ENCODE measurements around the gene BMP10.

DNA sequence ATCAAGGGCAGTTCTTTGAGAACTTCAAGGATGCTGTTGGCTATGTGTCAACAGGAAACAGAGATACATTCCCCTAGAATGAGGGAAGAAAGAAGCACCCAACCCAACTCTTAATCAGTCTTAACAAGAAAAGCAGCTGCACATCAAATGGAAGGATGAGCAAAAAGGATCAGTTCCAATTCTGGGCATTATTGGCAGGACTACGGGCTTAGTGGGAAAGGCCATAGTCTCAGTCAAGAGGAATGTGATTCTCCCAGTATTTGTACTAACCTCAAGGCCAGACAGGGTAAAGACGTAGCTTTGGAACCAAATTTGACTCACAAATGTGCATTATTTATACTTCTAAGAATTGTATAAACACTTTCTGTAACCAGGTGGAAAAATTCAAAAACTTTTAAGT is 18.2 kb downstream of the BMP10 start:
- TF ChIP-seq, protein P1, sequence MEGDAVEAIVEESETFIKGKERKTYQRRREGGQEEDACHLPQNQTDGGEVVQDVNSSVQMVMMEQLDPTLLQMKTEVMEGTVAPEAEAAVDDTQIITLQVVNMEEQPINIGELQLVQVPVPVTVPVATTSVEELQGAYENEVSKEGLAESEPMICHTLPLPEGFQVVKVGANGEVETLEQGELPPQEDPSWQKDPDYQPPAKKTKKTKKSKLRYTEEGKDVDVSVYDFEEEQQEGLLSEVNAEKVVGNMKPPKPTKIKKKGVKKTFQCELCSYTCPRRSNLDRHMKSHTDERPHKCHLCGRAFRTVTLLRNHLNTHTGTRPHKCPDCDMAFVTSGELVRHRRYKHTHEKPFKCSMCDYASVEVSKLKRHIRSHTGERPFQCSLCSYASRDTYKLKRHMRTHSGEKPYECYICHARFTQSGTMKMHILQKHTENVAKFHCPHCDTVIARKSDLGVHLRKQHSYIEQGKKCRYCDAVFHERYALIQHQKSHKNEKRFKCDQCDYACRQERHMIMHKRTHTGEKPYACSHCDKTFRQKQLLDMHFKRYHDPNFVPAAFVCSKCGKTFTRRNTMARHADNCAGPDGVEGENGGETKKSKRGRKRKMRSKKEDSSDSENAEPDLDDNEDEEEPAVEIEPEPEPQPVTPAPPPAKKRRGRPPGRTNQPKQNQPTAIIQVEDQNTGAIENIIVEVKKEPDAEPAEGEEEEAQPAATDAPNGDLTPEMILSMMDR (conservative IDR thresholded peaks at IDR 0.05 in 1 of 2, IDR thresholded peaks at IDR 0.05 in 1 of 2; ENCODE audit: extremely low read depth in 1 of 2, insufficient read depth in 1 of 2, low read depth in 1 of 2, low read length in 2 of 2), result no peak
- TF ChIP-seq EZH2 (IDR thresholded peaks at IDR 0.05; ENCODE audit: borderline replicate concordance, low read length), result no peak

All from mammary epithelial cell (primary cell).